Non-pigmented ciliary epithelial cell (primary cell): ENCODE data around the gene SNAI3.

ENCODE experiments used
- DNase-seq: peaks from one replicate; pipeline ENCODE4 v3.0.0-alpha.2; 2010; ENCODE audit warnings: low read depth

The SNAI3 gene

DNA sequence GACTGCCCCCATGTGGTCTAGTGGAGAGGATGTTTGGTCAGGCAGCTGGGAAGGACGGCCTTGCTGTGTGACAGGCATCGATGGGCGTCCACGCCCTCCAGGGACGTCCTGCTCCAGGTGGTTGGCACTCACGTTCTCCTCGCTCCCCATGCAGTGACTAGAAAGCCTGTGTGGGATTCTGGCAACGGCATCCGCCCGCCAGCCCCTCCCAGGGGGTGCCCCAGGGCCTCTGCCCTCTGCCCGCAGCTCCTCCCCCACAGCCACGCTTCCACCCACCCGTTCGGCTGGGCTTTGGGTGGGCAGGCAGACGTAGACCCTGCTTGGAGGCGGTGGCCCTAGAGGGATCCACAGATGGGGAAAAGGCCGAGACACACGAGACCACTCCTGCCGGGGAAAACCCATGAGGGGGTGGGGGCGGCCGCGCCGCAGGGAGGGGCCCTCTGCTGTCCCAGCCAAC, 52.6 kb downstream of the SNAI3 start:
- no peak for DNase-seq

- DNase-seq = no peak
These were observed 53.7 kb downstream of the SNAI3 start for GRCh38 chr16:88632587-88632930.

DNA sequence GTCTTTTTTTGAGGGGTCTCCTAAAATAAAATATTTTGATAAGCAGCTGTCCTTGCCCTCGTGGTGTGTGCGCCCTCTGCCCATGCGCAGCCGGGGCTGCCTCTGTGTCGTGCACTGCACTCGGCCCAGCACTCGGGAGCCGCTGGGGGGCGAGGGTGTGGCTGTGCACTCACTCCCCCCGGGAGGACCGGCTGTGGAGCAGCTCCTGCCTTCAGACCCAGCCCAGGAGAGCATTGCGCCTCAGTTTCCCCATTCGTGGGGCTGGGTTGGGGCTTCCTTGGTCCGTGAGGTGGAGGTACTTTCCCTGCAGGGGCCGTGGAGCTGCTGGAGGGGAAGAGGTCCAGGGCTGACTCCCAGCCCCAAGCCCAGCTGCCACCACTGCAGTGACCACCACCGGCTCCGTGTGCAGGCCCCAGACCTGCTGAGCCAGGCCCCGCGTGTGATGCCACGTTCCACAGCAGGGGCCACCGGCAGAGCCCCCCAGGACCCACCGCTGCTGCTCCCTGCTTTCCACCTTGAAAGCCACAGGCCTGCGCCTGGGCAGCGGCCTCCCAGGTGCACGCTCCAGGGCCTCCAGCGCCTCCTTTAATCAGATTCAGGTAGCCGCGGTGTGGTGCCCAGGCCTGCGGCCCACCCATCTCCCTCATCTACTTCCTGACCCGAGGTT, 54.3 kb downstream of the SNAI3 start:
- DNase-seq = no peak

DNA sequence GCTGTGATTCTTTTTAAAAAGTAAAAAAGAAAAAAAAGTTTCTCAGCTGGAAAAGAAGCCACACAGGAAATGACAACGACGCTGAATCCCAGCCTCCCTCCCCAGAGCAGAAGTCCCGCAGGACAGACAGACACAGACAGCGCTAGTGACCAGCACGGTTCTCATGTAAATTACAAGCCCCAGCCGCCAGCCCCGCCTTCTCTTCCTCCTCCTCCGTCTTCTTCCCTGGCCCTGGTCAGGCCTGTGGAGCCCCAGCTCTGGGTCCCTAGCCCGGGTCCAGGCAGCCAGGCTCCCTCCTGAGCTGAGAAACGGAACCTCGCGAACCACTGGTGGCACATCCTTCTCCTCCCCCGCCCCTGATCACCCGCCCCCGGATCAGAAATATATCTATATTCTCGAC, 54.9 kb downstream of the SNAI3 start:
- no peak for DNase-seq

GRCh38 chr16:88630941-88631340, 55.4 kb downstream of the SNAI3 start:
- DNase-seq = no peak

GRCh38 chr16:88630433-88630832, 55.9 kb downstream of the SNAI3 start:
- no peak for DNase-seq

GRCh38 chr16:88629835-88630234, 56.5 kb downstream of the SNAI3 start:
- no peak for DNase-seq

GRCh38 chr16:88628512-88628974, 57.8 kb downstream of the SNAI3 start:
- DNase-seq = no peak
